CD14-positive monocyte (primary cell): ENCODE results near the gene FMO5. TPM values are rescaled to one million over a fixed set of nuclear protein-coding genes. Genes with fewer than 3 reads are reported as not detected.

Source experiments
- DNase-seq, 3 donors: peaks; one replicate each; pipeline ENCODE4 v3.0.0-alpha.2; 2011 to 2022
- H2AFZ ChIP-seq: 2 replicates; pipeline ENCODE4 v1.6.0; 2012; ENCODE audit warnings: mild to moderate bottlenecking, low read depth, low read length, inconsistent platforms; ENCODE audit not compliant: insufficient read depth, poor library complexity, severe bottlenecking
- H3K27ac ChIP-seq, 2 donors: 1 replicate in 1 of 2; 2 replicates in 1 of 2; pipeline ENCODE4 v1.5.1; 2012 to 2013; ENCODE audit warnings: low read length in 2 of 2, control low read depth in 1 of 2, inconsistent platforms in 1 of 2, low read depth in 1 of 2, mild to moderate bottlenecking in 1 of 2
- H3K27me3 ChIP-seq, 2 donors: one replicate each; pipeline versions ENCODE4 v1.6.0 to v1.6.1; 2011 to 2013; ENCODE audit warnings: low read length in 2 of 2; ENCODE audit not compliant: control insufficient read depth in 2 of 2, insufficient read depth in 2 of 2
- H3K36me3 ChIP-seq, 2 donors: replicated peaks in 1 of 2; 1 replicate in 1 of 2; 2 replicates in 1 of 2; pipeline versions ENCODE4 v1.5.1 to v1.6.1; 2012 to 2013; ENCODE audit warnings: low read length in 2 of 2, control low read depth in 1 of 2, inconsistent platforms in 1 of 2, mild to moderate bottlenecking in 1 of 2; ENCODE audit not compliant: insufficient read depth in 2 of 2, control insufficient read depth in 1 of 2
- H3K4me1 ChIP-seq, 2 donors: 1 replicate in 1 of 2; 2 replicates in 1 of 2; pipeline versions ENCODE4 v1.5.1 to v1.6.1; 2012 to 2013; ENCODE audit warnings: low read length in 2 of 2, control low read depth in 1 of 2, inconsistent platforms in 1 of 2, mild to moderate bottlenecking in 1 of 2, moderate library complexity in 1 of 2; ENCODE audit not compliant: insufficient read depth in 2 of 2, control insufficient read depth in 1 of 2
- H3K4me2 ChIP-seq: replicated peaks from 2 replicates; pipeline ENCODE3; 2012; ENCODE audit warnings: low read length, moderate library complexity, mild to moderate bottlenecking; ENCODE audit not compliant: poor library complexity, severe bottlenecking; ENCODE audit errors: extremely low read depth
- H3K4me3 ChIP-seq, 3 experiments: fragments of 200-600 bp in 1 of 3; sonication (generic) in 1 of 3; replicated peaks in 1 of 3; 1 replicate in 2 of 3; 2 replicates in 1 of 3; pipeline ENCODE4 v1.5.1; 2011 to 2013; ENCODE audit warnings: low read length in 3 of 3, mild to moderate bottlenecking in 3 of 3, control low read depth in 2 of 3, low read depth in 2 of 3, inconsistent platforms in 1 of 3, moderate library complexity in 1 of 3
- H3K79me2 ChIP-seq: 2 replicates; pipeline ENCODE4 v1.6.0; 2012; ENCODE audit warnings: mild to moderate bottlenecking, control low read depth, inconsistent platforms, low read length, moderate library complexity; ENCODE audit not compliant: insufficient read depth
- H3K9ac ChIP-seq: 2 replicates; pipeline ENCODE4 v1.6.0; 2017; ENCODE audit warnings: low read length, mild to moderate bottlenecking; ENCODE audit not compliant: insufficient read depth, poor library complexity, severe bottlenecking
- H3K9me3 ChIP-seq, 2 donors: replicated peaks in 1 of 2; 1 replicate in 1 of 2; 2 replicates in 1 of 2; pipeline versions ENCODE4 v1.5.1 to v1.6.1; 2012 to 2013; ENCODE audit warnings: low read length in 2 of 2, control low read depth in 1 of 2; ENCODE audit not compliant: control insufficient read depth in 1 of 2, insufficient read depth in 1 of 2
- H4K20me1 ChIP-seq: 2 replicates; pipeline ENCODE4 v1.6.0; 2012; ENCODE audit warnings: mild to moderate bottlenecking, low read length, control low read depth, moderate library complexity; ENCODE audit not compliant: insufficient read depth
- H3K27ac Mint-ChIP-seq, 7 donors: one replicate each; pipeline ENCODE4 v1.8.0; 2020; ENCODE audit warnings: mild to moderate bottlenecking in 7 of 7, mixed read lengths in 7 of 7, moderate library complexity in 6 of 7, inconsistent platforms in 2 of 7
- H3K27me3 Mint-ChIP-seq, 3 donors: one replicate each; pipeline ENCODE4 v1.8.0; 2021 to 2022; ENCODE audit warnings: low read depth in 3 of 3, mild to moderate bottlenecking in 3 of 3, mixed read lengths in 3 of 3, moderate library complexity in 3 of 3, inconsistent platforms in 1 of 3
- H3K36me3 Mint-ChIP-seq, 2 donors: one replicate each; pipeline ENCODE4 v1.8.0; 2020; ENCODE audit warnings: mixed read lengths in 2 of 2, inconsistent platforms in 1 of 2, mild to moderate bottlenecking in 1 of 2
- H3K4me1 Mint-ChIP-seq: one replicate; pipeline ENCODE4 v1.8.0; 2020; ENCODE audit warnings: mild to moderate bottlenecking, mixed read lengths
- H3K4me3 Mint-ChIP-seq, 2 donors: one replicate each; pipeline ENCODE4 v1.8.0; 2020; ENCODE audit warnings: mild to moderate bottlenecking in 2 of 2, mixed read lengths in 2 of 2, moderate library complexity in 1 of 2
- H3K9me3 Mint-ChIP-seq, 7 donors: one replicate each; pipeline ENCODE4 v1.8.0; 2020 to 2022; ENCODE audit warnings: mixed read lengths in 7 of 7, mild to moderate bottlenecking in 6 of 7, moderate library complexity in 6 of 7, inconsistent platforms in 2 of 7
- CTCF ChIP-seq: fragments of 200-600 bp; IDR thresholded peaks from one replicate; pipeline ENCODE4 v1.8.0; 2022; ENCODE audit warnings: antibody characterized with exemption, mild to moderate bottlenecking
- WGBS: methylation state at CpG from one replicate; pipeline ENCODE4 v1.1.5; 2013; ENCODE audit warnings: missing lambda C conversion rate; ENCODE audit not compliant: insufficient coverage; 5-methylcytosine and 5-hydroxymethylcytosine counted together
- intact Hi-C, 2 donors: fragments of 100-400 bp; cut with micrococcal nuclease; formaldehyde crosslinking; loops; one replicate each; pipeline versions ENCODE4 v1.15.0 to v1.15.1; 2023
- polyA plus RNA-seq, 3 donors: library from polyadenylated mRNA; depleted of rRNA in 1 of 3; unstranded in 2 of 3; stranded (reverse) in 1 of 3; fragments of 300-500 nt in 2 of 3; fragments of >200 nt in 1 of 3; fragmentation: Illumina TruSeq in 2 of 3; gene quantifications; 1 replicate in 2 of 3; 2 replicates in 1 of 3; pipeline ENCODE4 v1.2.3, GENCODE V29; 2012 to 2021

FMO5 gene
- polyA plus RNA-seq, 3 donors, result 16.8 to 20.0 (median 18.0) TPM

- Mint-ChIP-seq H3K27ac (no peak overlapping the region), H3K9me3 (peaks cover 0 to 3% (median 2%) of the 10 kb centered on the region in 7 donors), H3K4me1 (peaks cover 17% of the 10 kb centered on the region), H3K4me3 (no peak overlapping the region), H3K27me3 (no peaks in the 10 kb centered on the region), H3K36me3 (peaks cover 46 to 59% of the 10 kb centered on the region in 2 donors)
- no CpG with 5 or more reads among the region's 1 CpG for WGBS
- H3K4me3 ChIP-seq, result no peak overlapping the region
- H4K20me1 ChIP-seq, result no peaks in the 10 kb centered on the region
- no peaks in the 10 kb centered on the region for H3K27me3 ChIP-seq
- H2AFZ ChIP-seq, result no peak overlapping the region
- no peak for TF ChIP-seq CTCF
- H3K79me2 ChIP-seq, result no peaks in the 10 kb centered on the region
- peaks cover 21 to 44% of the 10 kb centered on the region in 2 donors for H3K36me3 ChIP-seq
- no peak overlapping the region for H3K27ac ChIP-seq
- H3K9me3 ChIP-seq, result no peaks in the 10 kb centered on the region
- no peak overlapping the region for H3K4me2 ChIP-seq
- H3K9ac ChIP-seq, result no peak overlapping the region
- intact Hi-C loops, result no loop called here
- peaks cover 13 to 18% of the 10 kb centered on the region in 2 donors for H3K4me1 ChIP-seq
- DNase-seq, result no peak
Observed at GRCh38 chr1:147207192-147207591, 17.9 kb downstream of the FMO5 start.

DNA sequence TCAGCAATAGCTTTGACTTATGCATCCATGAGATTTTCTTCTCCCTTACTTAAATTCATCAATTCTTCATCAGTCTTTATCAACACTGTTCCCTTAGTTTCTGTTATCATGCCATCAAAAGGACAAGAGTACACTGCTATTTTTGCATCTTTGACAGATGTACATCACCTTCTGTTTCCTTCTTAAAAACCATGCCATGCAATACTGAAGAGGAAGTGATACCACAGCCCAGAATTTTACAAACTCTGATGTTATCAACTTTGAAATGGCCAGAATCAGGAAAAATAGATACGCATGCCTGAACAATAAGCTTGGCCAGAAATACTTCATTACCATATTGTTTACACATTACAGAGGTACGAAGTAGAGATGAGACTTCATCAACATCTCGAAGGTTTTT lies 21.1 kb downstream of the FMO5 start:
- no peaks in the 10 kb centered on the region for H3K79me2 ChIP-seq

More for the DNA sequence above, 21.1 kb downstream of the FMO5 start:
- H3K27me3 Mint-ChIP-seq, result peaks cover 0 to 2% (median 0%) of the 10 kb centered on the region in 3 donors
- Histone ChIP-seq H3K4me1 (peaks cover 13 to 18% of the 10 kb centered on the region in 2 donors), H2AFZ (peak overlapping the region; percentile 54), H3K36me3 (peaks cover 13 to 22% of the 10 kb centered on the region in 2 donors), H3K4me2 (peak overlapping the region; percentile 38), H3K9ac (no peak overlapping the region), H3K4me3 (peak overlapping the region in 1 of 3 experiments; percentile 47), H3K9me3 (no peaks in the 10 kb centered on the region), H3K27ac (peak overlapping the region in 1 of 2 donors; percentile 61), H4K20me1 (no peaks in the 10 kb centered on the region), H3K27me3 (no peaks in the 10 kb centered on the region)
- H3K4me3 Mint-ChIP-seq, result no peak overlapping the region
- peak in 1 of 3 donors; percentile 19 for DNase-seq
- peaks cover 17% of the 10 kb centered on the region for H3K4me1 Mint-ChIP-seq
- intact Hi-C loops, result no loop called here
- H3K36me3 Mint-ChIP-seq, result peaks cover 33 to 37% of the 10 kb centered on the region in 2 donors
- H3K9me3 Mint-ChIP-seq, result peaks cover 0 to 3% (median 2%) of the 10 kb centered on the region in 7 donors
- WGBS, result 0% methylated on average over 2 of the region's 3 CpGs
- TF ChIP-seq CTCF, result no peak
- no peak overlapping the region for H3K27ac Mint-ChIP-seq
